Thymus (tissue), 11 donors: ENCODE data around the gene ZMYND11. TPM values are rescaled to one million over a fixed set of nuclear protein-coding genes. Genes with fewer than 3 reads are reported as not detected.
"Not testable (repeated sequence)": the region's sequence is repeated elsewhere in the genome, so short reads cannot be mapped to it uniquely, and the experiment has no call there.

ENCODE experiments used
- DNase-seq, 9 donors: peaks; one replicate each; pipeline ENCODE4 v3.0.0-alpha.2; 2013; ENCODE audit warnings: low spot score in 9 of 9, low read depth in 6 of 9, missing footprints in 1 of 9
- H3K27ac ChIP-seq, 2 donors: one replicate each; pipeline ENCODE4 v1.5.1; 2013; ENCODE audit warnings: control low read depth in 1 of 2, low read depth in 1 of 2, low read length in 1 of 2, mild to moderate bottlenecking in 1 of 2, moderate library complexity in 1 of 2
- H3K27me3 ChIP-seq, 2 donors: one replicate each; pipeline ENCODE4 v1.5.1; 2013; ENCODE audit warnings: low read length in 1 of 2; ENCODE audit not compliant: control insufficient read depth in 2 of 2, insufficient read depth in 1 of 2
- H3K36me3 ChIP-seq, 2 donors: one replicate each; pipeline ENCODE4 v1.5.1; 2013; ENCODE audit warnings: low read length in 1 of 2, mild to moderate bottlenecking in 1 of 2, moderate library complexity in 1 of 2; ENCODE audit not compliant: control insufficient read depth in 2 of 2, insufficient read depth in 2 of 2
- H3K4me1 ChIP-seq, 2 donors: one replicate each; pipeline ENCODE4 v1.5.1; 2013; ENCODE audit warnings: low read length in 2 of 2; ENCODE audit not compliant: control insufficient read depth in 2 of 2, insufficient read depth in 2 of 2
- H3K4me3 ChIP-seq, 2 donors: one replicate each; pipeline ENCODE4 v1.5.1; 2013; ENCODE audit warnings: low read length in 2 of 2, control low read depth in 1 of 2, mild to moderate bottlenecking in 1 of 2
- H3K9me3 ChIP-seq, 2 donors: one replicate each; pipeline ENCODE4 v1.5.1; 2013; ENCODE audit warnings: low read length in 1 of 2, mild to moderate bottlenecking in 1 of 2; ENCODE audit not compliant: control insufficient read depth in 2 of 2, insufficient read depth in 1 of 2
- WGBS: extraction: QIAGEN DNeasy Blood & Tissue Kit; methylation state at CpG from one replicate; pipeline ENCODE4 v1.1.7; 2013; 5-methylcytosine and 5-hydroxymethylcytosine counted together
- polyA plus RNA-seq: library from polyadenylated mRNA; stranded (reverse); fragments of 200-250 nt; gene quantifications from one replicate; pipeline ENCODE4 v1.2.3, GENCODE V29; 2013
- total RNA-seq: library from RNA; stranded (reverse); fragments of 120-200 nt; gene quantifications from one replicate; pipeline ENCODE4 v1.2.4, GENCODE V29; 2013
- donor health status: healthy.

ZMYND11 gene
- total and polyA plus RNA-seq, 2 donors = 30.9 to 45.0 TPM

DNA sequence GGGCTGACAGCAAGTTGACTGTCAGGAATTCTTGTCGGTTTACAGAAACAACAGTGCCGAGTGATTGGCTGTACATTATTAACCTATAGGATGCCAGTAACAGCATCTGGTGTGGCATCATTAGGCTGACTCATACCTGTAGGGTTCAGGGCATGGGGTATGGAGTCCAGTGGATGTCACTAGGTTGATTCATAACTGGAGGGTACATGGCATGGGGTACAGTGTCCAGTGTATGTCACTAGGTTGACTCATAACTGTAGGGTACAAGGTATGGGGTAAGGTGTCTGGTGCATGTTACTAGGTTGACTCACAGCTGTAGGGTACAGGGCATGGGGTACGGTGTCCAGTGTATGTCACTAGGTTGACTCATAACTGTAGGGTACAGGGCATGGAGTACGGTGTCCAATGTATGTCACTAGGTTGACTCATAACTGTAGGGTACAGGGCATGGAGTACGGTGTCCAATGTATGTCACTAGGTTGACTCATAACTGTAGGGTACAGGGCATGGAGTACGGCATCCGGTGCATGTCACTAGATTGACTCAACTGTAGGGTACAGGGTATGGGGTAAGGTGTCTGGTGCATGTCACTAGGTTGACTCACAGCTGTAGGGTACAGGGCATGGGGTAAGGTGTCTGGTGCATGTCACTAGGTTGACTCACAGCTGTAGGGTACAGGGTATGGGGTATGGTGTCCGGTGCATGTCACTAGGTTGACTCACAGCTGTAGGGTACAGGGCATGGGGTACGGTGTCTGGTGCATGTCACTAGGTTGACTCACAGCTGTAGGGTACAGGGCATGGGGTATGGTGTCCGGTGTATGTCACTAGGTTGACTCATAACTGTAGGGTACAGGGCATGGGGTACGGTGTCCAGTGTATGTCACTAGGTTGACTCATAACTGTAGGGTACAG is 129.2 kb downstream of the ZMYND11 start:
- H3K36me3 ChIP-seq, DNase-seq, H3K27me3 ChIP-seq, H3K9me3 ChIP-seq, H3K4me1 ChIP-seq, H3K27ac ChIP-seq, H3K4me3 ChIP-seq: not testable (repeated sequence)
- 89% methylated on average over 11 of the region's 11 CpGs for WGBS

DNA sequence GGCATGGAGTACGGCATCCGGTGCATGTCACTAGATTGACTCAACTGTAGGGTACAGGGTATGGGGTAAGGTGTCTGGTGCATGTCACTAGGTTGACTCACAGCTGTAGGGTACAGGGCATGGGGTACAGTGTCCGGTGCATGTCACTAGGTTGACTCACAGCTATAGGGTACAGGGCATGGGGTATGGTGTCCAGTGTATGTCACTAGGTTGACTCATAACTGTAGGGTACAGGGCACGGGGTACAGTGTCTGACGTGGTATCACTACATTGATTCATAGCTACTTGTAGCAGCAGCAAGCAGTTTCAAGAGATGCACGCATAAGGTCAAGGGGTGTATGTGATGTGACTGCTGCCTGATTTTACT is 129.8 kb downstream of the ZMYND11 start:
- 98% methylated on average over 6 of the region's 6 CpGs for WGBS
- H3K27ac ChIP-seq, H3K27me3 ChIP-seq, H3K4me3 ChIP-seq, H3K36me3 ChIP-seq, H3K9me3 ChIP-seq, DNase-seq, H3K4me1 ChIP-seq: not testable (repeated sequence)

GRCh38 chr10:265816-266588 is 130.7 kb downstream of the ZMYND11 start:
- not testable (repeated sequence) for H3K9me3 ChIP-seq, DNase-seq, H3K27me3 ChIP-seq, H3K4me3 ChIP-seq, H3K27ac ChIP-seq, H3K4me1 ChIP-seq, H3K36me3 ChIP-seq
- 72% methylated on average over 5 of the region's 5 CpGs for WGBS

- Histone ChIP-seq H3K27me3 (no peaks in the 10 kb centered on the region), H3K4me3 (no peak overlapping the region), H3K9me3 (no peaks in the 10 kb centered on the region), H3K4me1 (peaks cover 0 to 6% of the 10 kb centered on the region in 2 donors), H3K27ac (no peak overlapping the region), H3K36me3 (no peaks in the 10 kb centered on the region)
- WGBS = 86% methylated on average over 8 of the region's 8 CpGs
- DNase-seq = no peak
Measured at GRCh38 chr10:266974-267425, 131.7 kb downstream of the ZMYND11 start.

- Histone ChIP-seq H3K36me3 (no peaks in the 10 kb centered on the region), H3K27me3 (no peaks in the 10 kb centered on the region), H3K9me3 (no peaks in the 10 kb centered on the region), H3K4me3 (no peak overlapping the region), H3K4me1 (peaks cover 0 to 6% of the 10 kb centered on the region in 2 donors), H3K27ac (no peak overlapping the region)
- WGBS = 96% methylated on average over 11 of the region's 11 CpGs
- DNase-seq = no peak
Measured at GRCh38 chr10:267705-268104, 132.4 kb downstream of the ZMYND11 start.

GRCh38 chr10:269440-270074 is 134.3 kb downstream of the ZMYND11 start:
- no peak overlapping the region for H3K4me3 ChIP-seq
- 82% methylated on average over 10 of the region's 10 CpGs for WGBS
- peaks cover 0 to 6% of the 10 kb centered on the region in 2 donors for H3K4me1 ChIP-seq
- H3K27ac ChIP-seq = no peak overlapping the region
- H3K9me3 ChIP-seq = no peaks in the 10 kb centered on the region
- no peak for DNase-seq
- peaks cover 0 to 2% of the 10 kb centered on the region in 2 donors for H3K27me3 ChIP-seq
- no peaks in the 10 kb centered on the region for H3K36me3 ChIP-seq

GRCh38 chr10:271201-271600 is 135.9 kb downstream of the ZMYND11 start:
- Histone ChIP-seq H3K4me1 (peaks cover 0 to 6% of the 10 kb centered on the region in 2 donors), H3K27ac (no peak overlapping the region), H3K36me3 (no peaks in the 10 kb centered on the region), H3K4me3 (no peak overlapping the region), H3K27me3 (peaks cover 0 to 2% of the 10 kb centered on the region in 2 donors), H3K9me3 (no peaks in the 10 kb centered on the region)
- no peak for DNase-seq
- 73% methylated on average over 3 of the region's 3 CpGs for WGBS

GRCh38 chr10:271722-272121 is 136.5 kb downstream of the ZMYND11 start:
- peaks cover 0 to 2% of the 10 kb centered on the region in 2 donors for H3K27me3 ChIP-seq
- peak in 3 of 9 donors; percentile 3 to 24 (median 5) for DNase-seq
- no peak overlapping the region for H3K27ac ChIP-seq
- WGBS = 97% methylated on average over 6 of the region's 6 CpGs
- no peaks in the 10 kb centered on the region for H3K9me3 ChIP-seq
- no peak overlapping the region for H3K4me3 ChIP-seq
- peaks cover 0 to 6% of the 10 kb centered on the region in 2 donors for H3K4me1 ChIP-seq
- no peaks in the 10 kb centered on the region for H3K36me3 ChIP-seq

- peaks cover 0 to 6% of the 10 kb centered on the region in 2 donors for H3K4me1 ChIP-seq
- H3K36me3 ChIP-seq = no peaks in the 10 kb centered on the region
- peaks cover 0 to 2% of the 10 kb centered on the region in 2 donors for H3K27me3 ChIP-seq
- WGBS = 97% methylated on average over 16 of the region's 16 CpGs
- H3K4me3 ChIP-seq = no peak overlapping the region
- DNase-seq = no peak
- no peak overlapping the region for H3K27ac ChIP-seq
- no peaks in the 10 kb centered on the region for H3K9me3 ChIP-seq
Measured at GRCh38 chr10:273088-273487, 137.8 kb downstream of the ZMYND11 start.
